GM19372 (cell line): ENCODE measurements around the gene RCAN2.
"Not testable (repeated sequence)": the region's sequence is repeated elsewhere in the genome, so short reads cannot be mapped to it uniquely, and the experiment has no call there.

Experiments
- ATAC-seq: cut with Tn5 transposase; IDR thresholded peaks from one replicate; pipeline ENCODE4 v1.9.1; 2021; ENCODE audit warnings: mild to moderate bottlenecking, low read depth, moderate library complexity; ENCODE audit not compliant: unreplicated experiment

Gene RCAN2

DNA sequence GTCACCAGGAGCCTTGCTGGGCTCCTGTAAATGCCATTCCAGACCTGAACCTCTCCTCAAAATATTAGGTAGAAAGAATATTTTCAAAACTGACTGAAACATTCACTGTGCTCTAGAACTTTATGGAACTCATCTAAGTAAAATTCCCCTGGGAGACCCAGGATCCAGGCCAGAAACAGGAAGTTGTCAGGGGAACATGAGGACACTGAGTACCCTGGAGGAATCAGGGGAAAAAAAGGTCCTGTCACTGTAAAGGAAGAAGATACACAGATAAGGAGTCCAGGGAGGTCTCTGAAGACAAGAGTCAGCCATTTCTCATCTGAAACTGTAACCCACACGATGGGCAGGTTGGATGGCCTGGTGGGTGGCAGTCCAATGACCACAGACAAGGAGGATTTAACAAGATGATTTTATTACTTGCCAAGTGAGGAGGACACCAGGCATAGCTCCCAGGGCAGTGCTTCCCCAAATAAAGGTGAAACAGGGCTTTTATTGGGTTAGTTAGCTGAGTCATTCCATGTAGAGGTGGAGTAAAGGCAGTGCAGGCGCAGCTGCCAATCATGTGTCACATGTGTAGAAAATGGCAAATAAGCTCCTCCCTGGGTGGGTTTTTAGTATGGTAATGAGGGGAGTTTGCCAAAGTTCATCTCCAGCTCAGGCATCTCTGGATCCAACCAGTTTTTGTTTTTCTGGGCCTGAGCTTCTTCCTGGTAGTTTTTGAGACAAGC lies 138.5 kb downstream of the RCAN2 start:
- no peak for ATAC-seq

DNA sequence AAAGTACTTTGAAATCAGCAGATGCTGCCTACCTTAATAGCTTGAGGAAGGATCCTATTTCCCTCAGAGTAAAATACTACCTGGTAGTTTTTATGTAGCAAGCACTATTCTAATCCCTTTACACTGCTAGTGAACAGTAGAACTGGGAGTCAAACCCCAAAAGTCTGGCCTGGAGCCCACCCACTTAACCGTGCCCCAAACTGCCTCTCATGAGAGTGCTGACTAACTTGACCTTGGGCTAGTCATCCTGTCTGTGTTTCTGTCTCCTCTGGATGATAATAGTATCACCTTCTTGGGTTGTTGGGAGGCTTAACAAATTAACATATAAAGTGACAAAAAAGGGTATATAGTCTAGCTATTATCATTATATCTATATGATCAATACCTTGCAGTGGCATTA lies 140.5 kb downstream of the RCAN2 start:
- ATAC-seq: no peak

- no peak for ATAC-seq
Measured at GRCh38 chr6:46347669-46348068, 143.6 kb downstream of the RCAN2 start.

DNA sequence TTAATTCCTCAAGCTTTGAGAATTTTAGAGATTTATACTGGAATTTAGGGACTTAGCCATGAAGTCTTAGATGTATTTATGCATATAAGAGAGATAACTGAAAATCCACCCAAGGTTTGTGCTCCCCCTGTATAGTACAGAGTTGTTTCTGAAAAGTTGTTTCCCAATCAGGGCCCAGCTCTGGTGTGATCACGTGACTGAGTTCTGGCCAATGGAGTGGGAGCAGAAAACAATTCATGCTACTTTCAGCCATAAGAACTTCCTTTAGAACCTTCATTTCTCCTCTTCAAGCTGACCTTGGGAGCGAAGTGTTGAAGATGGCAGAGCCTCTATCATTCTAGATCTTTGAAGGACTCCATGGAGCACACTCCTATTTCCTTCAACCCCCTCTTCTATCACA lies 151.0 kb downstream of the RCAN2 start:
- ATAC-seq: no peak

DNA sequence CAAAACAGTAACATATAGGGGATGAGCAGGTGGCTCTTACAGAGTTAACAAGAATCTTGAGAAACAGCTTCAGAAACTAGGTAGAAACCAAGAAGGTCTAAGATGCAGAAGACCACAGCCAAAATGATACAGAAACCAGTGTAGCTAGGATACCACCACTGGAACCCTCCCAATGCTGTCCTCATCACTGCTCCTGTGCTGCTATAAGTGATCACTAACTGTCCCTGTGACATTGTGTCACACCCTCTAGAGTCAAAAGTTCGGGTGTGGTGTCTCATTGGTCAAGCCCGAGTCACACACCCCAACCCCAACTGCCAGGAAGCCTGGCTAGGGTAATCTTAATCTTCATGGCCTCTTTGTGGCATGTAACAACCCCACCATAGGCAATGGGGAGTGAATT lies 153.1 kb downstream of the RCAN2 start:
- ATAC-seq: no peak

GRCh38 chr6:46334442-46334841 lies 156.8 kb downstream of the RCAN2 start:
- ATAC-seq: no peak

GRCh38 chr6:46333481-46333880 lies 157.8 kb downstream of the RCAN2 start:
- no peak for ATAC-seq

- ATAC-seq: not testable (repeated sequence)
Measured at GRCh38 chr6:46332448-46332847, 158.8 kb downstream of the RCAN2 start.

- ATAC-seq: no peak
Measured at GRCh38 chr6:46331461-46331860, 159.8 kb downstream of the RCAN2 start.

- no peak for ATAC-seq
Measured at GRCh38 chr6:46329568-46329967, 161.7 kb downstream of the RCAN2 start.

DNA sequence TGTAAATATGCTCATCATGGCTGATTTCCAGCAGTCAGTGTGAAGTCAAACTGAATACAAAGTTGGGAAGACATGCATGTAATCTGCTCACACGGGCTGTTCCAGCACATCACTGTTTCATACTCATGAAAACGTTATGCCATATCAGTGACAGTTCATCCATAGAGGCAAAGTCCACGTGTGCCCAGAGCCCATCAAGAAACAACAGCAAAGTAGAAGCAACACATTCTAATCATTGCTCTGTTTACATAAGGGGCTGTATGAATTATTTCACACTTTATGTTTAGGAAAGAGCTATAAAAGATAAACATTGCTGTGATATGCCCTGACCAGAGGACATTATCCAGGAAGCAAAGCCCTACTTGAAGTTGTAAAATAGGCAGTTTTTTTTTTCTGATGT lies 163.5 kb downstream of the RCAN2 start:
- ATAC-seq: no peak

DNA sequence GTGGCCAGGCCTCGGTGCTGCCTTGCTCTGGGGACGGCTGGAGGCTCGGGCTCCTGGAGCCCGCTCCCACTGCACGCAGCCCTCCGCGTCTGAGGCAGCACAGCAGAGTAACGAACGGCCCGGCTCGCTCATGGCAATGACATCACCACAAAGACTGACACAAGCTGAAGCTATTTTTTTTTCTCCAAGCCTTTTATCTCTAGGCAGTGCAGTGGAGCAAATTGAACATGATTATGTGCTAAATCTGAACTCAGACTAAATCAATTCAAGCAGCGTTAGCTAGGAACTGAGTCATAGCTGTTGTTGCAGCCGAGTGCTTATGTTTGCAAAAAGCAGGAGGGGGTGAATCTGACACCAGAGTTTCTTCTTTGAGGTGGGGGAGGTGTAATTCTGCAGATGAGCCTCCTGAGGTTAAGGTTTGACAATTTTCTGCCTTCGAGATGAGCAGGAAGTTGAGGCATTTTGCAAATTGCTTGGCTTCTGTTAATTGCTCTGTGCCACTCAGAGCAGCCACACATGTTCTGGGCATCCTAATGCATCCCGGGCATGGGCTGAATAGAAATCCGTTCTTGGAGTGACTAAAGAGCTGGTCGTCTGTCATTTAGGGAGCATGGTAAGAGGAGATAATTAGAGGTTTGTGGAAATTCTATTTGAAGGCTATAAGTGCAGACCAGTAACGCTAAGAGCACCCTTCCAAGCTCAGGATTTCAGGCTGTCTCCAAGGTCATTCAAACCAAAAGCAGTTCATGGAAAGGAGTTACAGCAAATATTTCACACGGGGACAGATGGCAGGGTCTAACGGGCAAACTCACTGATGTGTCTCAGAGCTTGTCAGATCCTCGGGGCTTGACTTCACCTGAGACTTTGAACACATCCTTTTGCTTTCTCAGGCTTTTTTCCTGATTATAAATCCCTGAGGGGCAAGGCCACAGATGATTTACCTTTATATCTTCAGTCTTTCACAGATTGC lies 165.4 kb downstream of the RCAN2 start:
- ATAC-seq: no peak

DNA sequence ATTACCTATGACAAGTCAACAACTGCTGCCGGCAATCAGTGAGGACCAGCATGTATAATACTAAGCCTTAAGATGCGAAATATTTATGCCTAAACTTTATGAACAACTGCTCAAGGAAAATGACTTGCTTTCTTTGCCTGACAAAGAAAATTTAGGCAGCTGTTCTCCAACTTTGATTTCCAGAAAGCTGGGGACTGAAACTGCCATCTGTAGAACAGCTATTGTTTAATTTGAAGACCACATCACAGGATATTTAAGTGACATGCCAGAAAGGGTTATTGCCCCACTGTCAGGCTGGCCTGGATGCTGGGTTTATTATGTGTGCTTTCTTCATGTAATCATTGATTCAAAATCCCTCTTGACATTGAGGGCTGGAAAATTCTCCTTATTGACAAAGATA lies 166.5 kb downstream of the RCAN2 start:
- no peak for ATAC-seq

- ATAC-seq: no peak
Measured at GRCh38 chr6:46323966-46324622, 167.2 kb downstream of the RCAN2 start.

GRCh38 chr6:46323312-46323965 lies 167.8 kb downstream of the RCAN2 start:
- ATAC-seq: no peak

- no peak for ATAC-seq
Measured at GRCh38 chr6:46320505-46320904, 170.7 kb downstream of the RCAN2 start.

DNA sequence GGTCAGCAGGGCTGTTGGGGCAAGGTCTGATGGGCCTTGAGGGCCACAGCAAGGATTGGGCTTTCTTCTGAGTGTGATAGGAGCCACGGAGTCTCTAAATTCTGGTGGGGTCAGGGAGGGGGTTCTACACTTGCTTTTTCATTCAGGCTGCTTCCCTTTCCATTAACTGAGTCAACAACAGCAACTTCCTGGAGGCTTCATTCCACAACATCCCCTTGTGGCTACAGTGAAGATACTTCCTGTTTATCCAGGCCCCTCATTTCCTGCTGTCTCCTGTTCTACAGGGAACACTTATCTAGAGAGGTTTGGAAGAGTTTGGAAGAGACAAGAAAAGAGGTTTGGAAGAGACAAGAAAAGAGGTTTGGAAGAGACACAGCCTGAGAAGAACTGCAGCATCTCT lies 175.7 kb downstream of the RCAN2 start:
- no peak for ATAC-seq

- no peak for ATAC-seq
Measured at GRCh38 chr6:46312654-46313053, 178.6 kb downstream of the RCAN2 start.

GRCh38 chr6:46310196-46310595 lies 181.1 kb downstream of the RCAN2 start:
- ATAC-seq: no peak

DNA sequence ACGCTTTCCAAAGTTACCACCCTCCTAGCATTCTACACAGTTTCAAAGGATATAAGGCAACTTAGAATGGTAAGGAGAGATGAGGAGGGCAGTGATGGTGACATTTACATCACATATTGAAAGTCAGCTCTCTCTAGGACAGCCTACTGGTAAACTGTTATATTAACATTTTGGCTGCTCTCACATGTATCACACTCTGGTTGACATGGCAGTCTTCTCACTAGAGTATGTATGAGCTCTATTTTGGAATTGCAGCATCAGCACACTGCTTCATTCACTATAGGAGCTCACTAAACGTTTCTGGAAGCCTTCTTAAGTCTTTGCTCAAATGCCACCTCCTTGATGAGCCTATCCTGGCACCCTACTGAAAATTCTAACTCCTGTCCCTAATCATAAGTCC lies 184.8 kb downstream of the RCAN2 start:
- ATAC-seq: no peak

- no peak for ATAC-seq
Measured at GRCh38 chr6:46305833-46306232, 185.4 kb downstream of the RCAN2 start.
